Measurements from ENCODE around the gene PLEKHM3.

GRCh38 chr2:207937823-207938222, 87.5 kb downstream of the PLEKHM3 start:
- TF ChIP-seq EZH2 (IDR thresholded peaks at IDR 0.05; ENCODE audit: insufficient read depth, poor library complexity, severe bottlenecking) (no peak), EZH2phosphoT487 (IDR thresholded peaks at IDR 0.05; ENCODE audit: insufficient read depth, low read depth) (no peak)
